ENCODE results near the gene ZBTB34.

GRCh38 chr9:126875756-126876510, 15.5 kb downstream of the ZBTB34 start:
- TF ChIP-seq CTCF (IDR thresholded peaks at IDR 0.05) (no peak), POLR2A (IDR thresholded peaks at IDR 0.05) (no peak)
